Epithelial cell of prostate (primary cell): ENCODE results near the gene DPP7.

ENCODE experiments used
- DNase-seq: peaks from one replicate; pipeline ENCODE4 v3.0.0-alpha.2; 2011; ENCODE audit warnings: low read depth, low spot score
- H3K27ac ChIP-seq: fragments of 450-650 bp; 2 replicates; pipeline ENCODE4 v1.5.1; 2017; ENCODE audit warnings: mild to moderate bottlenecking

Gene DPP7

DNA sequence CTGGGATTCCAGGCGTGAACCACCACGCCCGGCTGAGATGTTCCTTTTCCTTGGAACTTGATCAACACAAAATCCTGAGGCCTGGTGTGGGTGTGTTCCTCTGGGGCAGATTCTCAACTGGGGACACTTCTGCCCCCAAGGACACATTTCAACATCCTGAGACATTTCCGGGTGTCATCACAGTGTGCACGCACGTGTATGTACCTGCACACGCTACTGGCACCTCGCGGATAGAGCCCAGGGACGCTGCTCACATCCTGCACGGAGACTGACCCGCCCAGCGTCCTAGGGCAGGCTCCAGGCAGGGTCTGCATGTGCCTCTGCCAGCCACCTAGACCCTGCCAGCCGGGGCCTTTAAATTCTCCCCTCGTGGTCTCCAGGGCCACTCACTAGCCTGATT is 52.1 kb downstream of the DPP7 start:
- H3K27ac ChIP-seq: no peak overlapping the region
- no peak for DNase-seq
